MM.1S (cell line): ENCODE results near the gene IL17RE.

Source experiments
- EZH2 ChIP-seq: fragments of 300-600 bp; sonication (generic); optimal IDR thresholded peaks from 2 replicates; pipeline ENCODE3; 2017; ENCODE audit warnings: low read depth, mild to moderate bottlenecking, antibody characterized with exemption, low read length, mixed read lengths
- EZH2phosphoT487 ChIP-seq: fragments of 300-600 bp; sonication (generic); IDR thresholded peaks from 2 replicates; pipeline ENCODE4 v1.6.1; 2018; ENCODE audit warnings: antibody characterized with exemption, low read length
- TF ChIP-seq, protein P1 (sequence below): fragments of 300-600 bp; sonication (generic); IDR thresholded peaks from 2 replicates; pipeline ENCODE4 v1.5.1; 2016; ENCODE audit warnings: antibody characterized with exemption, low read length, mixed read lengths

DNA sequence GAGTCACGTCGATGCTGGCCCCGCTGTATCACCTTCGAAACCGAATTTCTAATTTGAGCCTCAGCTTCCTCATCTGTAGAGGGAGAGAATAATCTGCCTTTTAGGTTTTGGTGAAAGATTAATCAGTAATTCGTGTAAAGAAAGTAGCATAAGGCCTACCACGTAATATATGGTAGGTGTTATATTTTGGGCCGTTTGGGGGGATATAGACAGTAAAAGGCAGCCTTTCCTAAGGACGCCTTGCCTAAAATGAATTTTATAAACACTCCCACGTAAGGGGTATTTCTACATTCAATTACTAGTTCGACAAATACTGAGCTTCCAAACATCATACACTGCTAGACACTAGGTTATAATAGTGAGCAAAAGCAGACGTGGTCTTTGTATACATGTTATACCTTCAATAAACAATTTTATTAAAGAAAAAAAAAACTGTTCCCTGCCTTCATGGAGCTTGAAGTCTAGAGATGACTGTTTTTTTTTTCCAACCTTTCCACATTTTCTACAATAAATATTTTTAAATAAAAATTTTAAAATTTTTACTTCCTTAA is 11.5 kb upstream of the IL17RE start:
- TF ChIP-seq, protein P1, sequence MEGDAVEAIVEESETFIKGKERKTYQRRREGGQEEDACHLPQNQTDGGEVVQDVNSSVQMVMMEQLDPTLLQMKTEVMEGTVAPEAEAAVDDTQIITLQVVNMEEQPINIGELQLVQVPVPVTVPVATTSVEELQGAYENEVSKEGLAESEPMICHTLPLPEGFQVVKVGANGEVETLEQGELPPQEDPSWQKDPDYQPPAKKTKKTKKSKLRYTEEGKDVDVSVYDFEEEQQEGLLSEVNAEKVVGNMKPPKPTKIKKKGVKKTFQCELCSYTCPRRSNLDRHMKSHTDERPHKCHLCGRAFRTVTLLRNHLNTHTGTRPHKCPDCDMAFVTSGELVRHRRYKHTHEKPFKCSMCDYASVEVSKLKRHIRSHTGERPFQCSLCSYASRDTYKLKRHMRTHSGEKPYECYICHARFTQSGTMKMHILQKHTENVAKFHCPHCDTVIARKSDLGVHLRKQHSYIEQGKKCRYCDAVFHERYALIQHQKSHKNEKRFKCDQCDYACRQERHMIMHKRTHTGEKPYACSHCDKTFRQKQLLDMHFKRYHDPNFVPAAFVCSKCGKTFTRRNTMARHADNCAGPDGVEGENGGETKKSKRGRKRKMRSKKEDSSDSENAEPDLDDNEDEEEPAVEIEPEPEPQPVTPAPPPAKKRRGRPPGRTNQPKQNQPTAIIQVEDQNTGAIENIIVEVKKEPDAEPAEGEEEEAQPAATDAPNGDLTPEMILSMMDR = no peak
- TF ChIP-seq EZH2 = no peak
- TF ChIP-seq EZH2phosphoT487 = no peak
